ENCODE measurements around the gene ADAMTS13. TPM values are rescaled to one million over a fixed set of nuclear protein-coding genes. Genes with fewer than 3 reads are reported as not detected.

The ADAMTS13 gene
- total and polyA plus RNA-seq, 9 of the 15 experiments (the other 6 are each of a cell fraction or from before 2014, with no cell fraction given): 0.03 to 0.20 (median 0.04) TPM; not detected in 4

GRCh38 chr9:133505901-133506652 is 83.9 kb downstream of the ADAMTS13 start (continued):
- no peak for TF ChIP-seq SRSF9 (IDR thresholded peaks at IDR 0.05; ENCODE audit: borderline replicate concordance, low read depth, low read length)
- TF ChIP-seq MGA (IDR thresholded peaks at IDR 0.05): no peak
- no peak for TF ChIP-seq SIRT6 (IDR thresholded peaks at IDR 0.05; ENCODE audit: low read depth, low read length)
- TF ChIP-seq NBN (IDR thresholded peaks at IDR 0.05; ENCODE audit: low read depth): no peak
- no peak for TF ChIP-seq RFX5 (IDR thresholded peaks at IDR 0.05; ENCODE audit: low read depth, low read length)
- no peak for TF ChIP-seq IFI16 (CRISPR knock-in tag; IDR thresholded peaks at IDR 0.05)
- no peak for TF ChIP-seq ZNF431 (CRISPR knock-in tag; IDR thresholded peaks at IDR 0.05)
- TF ChIP-seq, protein P1, sequence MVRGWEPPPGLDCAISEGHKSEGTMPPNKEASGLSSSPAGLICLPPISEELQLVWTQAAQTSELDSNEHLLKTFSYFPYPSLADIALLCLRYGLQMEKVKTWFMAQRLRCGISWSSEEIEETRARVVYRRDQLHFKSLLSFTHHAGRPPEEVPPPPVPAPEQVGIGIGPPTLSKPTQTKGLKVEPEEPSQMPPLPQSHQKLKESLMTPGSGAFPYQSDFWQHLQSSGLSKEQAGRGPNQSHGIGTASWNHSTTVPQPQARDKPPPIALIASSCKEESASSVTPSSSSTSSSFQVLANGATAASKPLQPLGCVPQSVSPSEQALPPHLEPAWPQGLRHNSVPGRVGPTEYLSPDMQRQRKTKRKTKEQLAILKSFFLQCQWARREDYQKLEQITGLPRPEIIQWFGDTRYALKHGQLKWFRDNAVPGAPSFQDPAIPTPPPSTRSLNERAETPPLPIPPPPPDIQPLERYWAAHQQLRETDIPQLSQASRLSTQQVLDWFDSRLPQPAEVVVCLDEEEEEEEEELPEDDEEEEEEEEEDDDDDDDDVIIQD (CRISPR knock-in tag; IDR thresholded peaks at IDR 0.05): no peak
- no peak for TF ChIP-seq ZNF695 (CRISPR knock-in tag; IDR thresholded peaks at IDR 0.05)
- TF ChIP-seq ATF3 (IDR thresholded peaks at IDR 0.05): no peak
- no peak for TF ChIP-seq ATF3 (CRISPR knock-in tag; conservative IDR thresholded peaks at IDR 0.05)
- no peak for TF ChIP-seq HOXB6 (CRISPR knock-in tag; IDR thresholded peaks at IDR 0.05; ENCODE audit: borderline replicate concordance)
- no peak for TF ChIP-seq ELF2 (CRISPR knock-in tag; IDR thresholded peaks at IDR 0.05)
- no peak for TF ChIP-seq TEAD2 (tag; IDR thresholded peaks at IDR 0.05)
